ENCODE results near the gene UTP14A.
A peak's percentile ranks its signal among the peaks of the same experiment; 100 is the strongest.
"Not testable (repeated sequence)": the region's sequence is repeated elsewhere in the genome, so short reads cannot be mapped to it uniquely, and the experiment has no call there.

The UTP14A gene

GRCh38 chrX:129905787-129906580 is at the start of gene UTP14A:
Gene UTP14A (plus strand): TSS chrX:129906164. CDS start chrX:129906211, 47 bp downstream.
- peak; percentile 96 for ATAC-seq
- DNase-seq = peak; percentile 82

- not testable (repeated sequence) for DNase-seq, ATAC-seq
Observed at GRCh38 chrX:129859134-129859533, 46.8 kb upstream of the UTP14A start.

- ATAC-seq, DNase-seq: not testable (repeated sequence)
Observed at GRCh38 chrX:129866321-129866720, 39.6 kb upstream of the UTP14A start.

GRCh38 chrX:129872524-129872923 is 33.4 kb upstream of the UTP14A start:
- DNase-seq (no peak), ATAC-seq (no peak)

- no peak for DNase-seq
- ATAC-seq = no peak
Observed at GRCh38 chrX:129875669-129876068, 30.3 kb upstream of the UTP14A start.

GRCh38 chrX:129876771-129877305 is 29.1 kb upstream of the UTP14A start:
- no peak for ATAC-seq
- DNase-seq = no peak

GRCh38 chrX:129877401-129877800 is 28.6 kb upstream of the UTP14A start:
- ATAC-seq = no peak
- no peak for DNase-seq

- no peak for ATAC-seq
- DNase-seq = no peak
Observed at GRCh38 chrX:129900054-129900453, 5.9 kb upstream of the UTP14A start.

- DNase-seq (no peak), ATAC-seq (no peak)
Observed at GRCh38 chrX:129908636-129909035, 2.7 kb downstream of the UTP14A start.

GRCh38 chrX:129925305-129926092 is 19.5 kb downstream of the UTP14A start:
- peak; percentile 78 for ATAC-seq
- peak; percentile 65 for DNase-seq

GRCh38 chrX:129930941-129931410 is 25.0 kb downstream of the UTP14A start:
- ATAC-seq = no peak
- no peak for DNase-seq

GRCh38 chrX:129931411-129932015 is 25.5 kb downstream of the UTP14A start:
- DNase-seq (peak; percentile 64), ATAC-seq (peak; percentile 68)

GRCh38 chrX:129932016-129932820 is 26.3 kb downstream of the UTP14A start:
- peak; percentile 76 for ATAC-seq
- peak; percentile 73 for DNase-seq

GRCh38 chrX:129932821-129933321 is 26.9 kb downstream of the UTP14A start:
- DNase-seq (peak; percentile 5), ATAC-seq (no peak)

- DNase-seq (no peak), ATAC-seq (no peak)
Observed at GRCh38 chrX:129933700-129934099, 27.7 kb downstream of the UTP14A start.

- no peak for DNase-seq
- ATAC-seq = no peak
Observed at GRCh38 chrX:129934461-129934860, 28.5 kb downstream of the UTP14A start.

GRCh38 chrX:129934952-129935351 is 29.0 kb downstream of the UTP14A start:
- DNase-seq (no peak), ATAC-seq (no peak)

GRCh38 chrX:129938081-129938480 is 32.1 kb downstream of the UTP14A start:
- DNase-seq (no peak), ATAC-seq (no peak)

GRCh38 chrX:129939986-129940385 is 34.0 kb downstream of the UTP14A start:
- ATAC-seq (no peak), DNase-seq (no peak)

- DNase-seq = no peak
- ATAC-seq = no peak
Observed at GRCh38 chrX:129940721-129941120, 34.8 kb downstream of the UTP14A start.

GRCh38 chrX:129945131-129945530 is 39.2 kb downstream of the UTP14A start:
- ATAC-seq = no peak

GRCh38 chrX:129953334-129953648 is 47.3 kb downstream of the UTP14A start:
- DNase-seq (no peak), ATAC-seq (no peak)

More at GRCh38 chrX:129945131-129945530, 39.2 kb downstream of the UTP14A start:
- no peak for DNase-seq
